AG04450 (cell line): ENCODE measurements around the gene NR5A2. TPM values are rescaled to one million over a fixed set of nuclear protein-coding genes. Genes with fewer than 3 reads are reported as not detected.
A peak's percentile ranks its signal among the peaks of the same experiment; 100 is the strongest.

ENCODE experiments used
- CTCF ChIA-PET: fragments of 300-600, 350-600 bp; formaldehyde crosslinking; extraction: SDS; loops from one replicate; lab custom pipeline; 2022; ENCODE audit warnings: antibody characterized with exemption, inconsistent platforms; lab: Charles Lee
- POLR2A ChIA-PET: fragments of 350-600 bp; formaldehyde crosslinking; extraction: SDS; loops from one replicate; lab custom pipeline; 2021; ENCODE audit warnings: antibody characterized with exemption, inconsistent platforms; lab: Yijun Ruan, JAX
- DNase-seq: peaks from one replicate; pipeline ENCODE4 v3.0.0-alpha.2; 2011; ENCODE audit warnings: low read depth, low spot score
- H3K27ac ChIP-seq: one replicate; pipeline ENCODE4 v1.5.1; 2012; ENCODE audit warnings: low read depth, low read length, control low read depth
- H3K27me3 ChIP-seq: one replicate; pipeline ENCODE4 v1.6.0; 2012; ENCODE audit warnings: low read length; ENCODE audit not compliant: control insufficient read depth, insufficient read depth
- H3K4me3 ChIP-seq: 2 replicates; pipeline ENCODE4 v1.5.1; 2011; ENCODE audit warnings: mild to moderate bottlenecking, low read depth, low read length, control low read depth
- H3K9me3 ChIP-seq: 2 replicates; pipeline ENCODE4 v1.5.1; 2012; ENCODE audit warnings: low read length; ENCODE audit not compliant: control insufficient read depth, insufficient read depth
- polyA plus RNA-seq: library from polyadenylated mRNA; depleted of rRNA; stranded (reverse); fragments of >200 nt; gene quantifications from 2 replicates; pipeline ENCODE4 v1.2.3, GENCODE V29; 2011
- TF ChIP-seq, protein P1 (sequence below): IDR thresholded peaks from 2 replicates; pipeline ENCODE4 v1.5.1; 2011; ENCODE audit warnings: low read depth, low read length, control low read depth, inconsistent platforms

The NR5A2 gene
- polyA plus RNA-seq, 1 experiment = 0.02 TPM

DNA sequence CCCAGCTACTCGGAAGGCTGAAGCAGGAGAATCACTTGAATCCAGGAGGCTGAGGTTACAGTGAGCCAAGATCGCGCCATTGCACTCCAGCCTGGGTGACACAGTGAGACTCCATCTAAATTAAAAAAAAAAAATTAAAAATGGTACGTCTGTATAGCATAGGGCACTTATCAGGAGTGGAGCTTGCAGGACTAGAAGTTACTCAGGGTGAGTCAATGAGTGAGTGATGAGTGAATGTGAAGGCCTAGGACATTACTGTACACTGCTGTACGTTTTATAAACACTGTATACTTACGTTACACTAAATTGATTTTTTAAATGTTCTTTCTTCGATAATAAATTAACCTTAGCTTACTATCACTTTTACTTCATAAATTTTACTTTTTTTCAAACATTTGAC is 183.6 kb downstream of the NR5A2 start:
- H3K4me3 ChIP-seq = no peak overlapping the region
- TF ChIP-seq, protein P1, sequence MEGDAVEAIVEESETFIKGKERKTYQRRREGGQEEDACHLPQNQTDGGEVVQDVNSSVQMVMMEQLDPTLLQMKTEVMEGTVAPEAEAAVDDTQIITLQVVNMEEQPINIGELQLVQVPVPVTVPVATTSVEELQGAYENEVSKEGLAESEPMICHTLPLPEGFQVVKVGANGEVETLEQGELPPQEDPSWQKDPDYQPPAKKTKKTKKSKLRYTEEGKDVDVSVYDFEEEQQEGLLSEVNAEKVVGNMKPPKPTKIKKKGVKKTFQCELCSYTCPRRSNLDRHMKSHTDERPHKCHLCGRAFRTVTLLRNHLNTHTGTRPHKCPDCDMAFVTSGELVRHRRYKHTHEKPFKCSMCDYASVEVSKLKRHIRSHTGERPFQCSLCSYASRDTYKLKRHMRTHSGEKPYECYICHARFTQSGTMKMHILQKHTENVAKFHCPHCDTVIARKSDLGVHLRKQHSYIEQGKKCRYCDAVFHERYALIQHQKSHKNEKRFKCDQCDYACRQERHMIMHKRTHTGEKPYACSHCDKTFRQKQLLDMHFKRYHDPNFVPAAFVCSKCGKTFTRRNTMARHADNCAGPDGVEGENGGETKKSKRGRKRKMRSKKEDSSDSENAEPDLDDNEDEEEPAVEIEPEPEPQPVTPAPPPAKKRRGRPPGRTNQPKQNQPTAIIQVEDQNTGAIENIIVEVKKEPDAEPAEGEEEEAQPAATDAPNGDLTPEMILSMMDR = no peak
- POLR2A ChIA-PET = interaction anchor here (0.5 kb wide), 1 partner anchor 65 kb away, joined by 5 read pairs; no protein-coding TSS in a partner anchor
- peaks cover 21% of the 10 kb centered on the region for H3K9me3 ChIP-seq
- peak overlapping the region; percentile 11 for H3K27ac ChIP-seq
- peak; percentile 42 for DNase-seq
- CTCF ChIA-PET = interaction anchor here (2.2 kb wide), 1 partner anchor 68 kb away, joined by 9 read pairs; no protein-coding TSS in a partner anchor
- H3K27me3 ChIP-seq = no peaks in the 10 kb centered on the region

- Histone ChIP-seq H3K9me3 (peaks cover 21% of the 10 kb centered on the region), H3K4me3 (no peak overlapping the region), H3K27me3 (no peaks in the 10 kb centered on the region), H3K27ac (no peak overlapping the region)
- POLR2A ChIA-PET = no interaction called here
- TF ChIP-seq, protein P1 = no peak
- CTCF ChIA-PET = no interaction called here
- DNase-seq = no peak
Observed at GRCh38 chr1:200213392-200213791, 185.9 kb downstream of the NR5A2 start.

GRCh38 chr1:200213921-200214320 is 186.4 kb downstream of the NR5A2 start:
- Histone ChIP-seq H3K27me3 (no peaks in the 10 kb centered on the region), H3K9me3 (peaks cover 21% of the 10 kb centered on the region), H3K27ac (no peak overlapping the region), H3K4me3 (no peak overlapping the region)
- CTCF ChIA-PET = no interaction called here
- TF ChIP-seq, protein P1 = no peak
- POLR2A ChIA-PET = no interaction called here
- no peak for DNase-seq

GRCh38 chr1:200215350-200215749 is 187.8 kb downstream of the NR5A2 start:
- Histone ChIP-seq H3K4me3 (no peak overlapping the region), H3K9me3 (peaks cover 21% of the 10 kb centered on the region), H3K27me3 (no peaks in the 10 kb centered on the region), H3K27ac (no peak overlapping the region)
- TF ChIP-seq, protein P1 = no peak
- POLR2A ChIA-PET = interaction anchor here (0.5 kb wide), 1 partner anchor 227 kb away, joined by 3 read pairs; no protein-coding TSS in a partner anchor
- no peak for DNase-seq
- CTCF ChIA-PET = no interaction called here

GRCh38 chr1:200217703-200218102 is 190.2 kb downstream of the NR5A2 start:
- no peak for DNase-seq
- Histone ChIP-seq H3K27ac (no peak overlapping the region), H3K4me3 (no peak overlapping the region), H3K27me3 (no peaks in the 10 kb centered on the region), H3K9me3 (peaks cover 20% of the 10 kb centered on the region)
- ChIA-PET POLR2A (no interaction called here), CTCF (no interaction called here)
- TF ChIP-seq, protein P1 = no peak
